HepG2 (cell line): Measurements from ENCODE around the gene GDF15. TPM values are rescaled to one million over a fixed set of nuclear protein-coding genes. Genes with fewer than 3 reads are reported as not detected.

ENCODE experiments used
- ATAC-seq: fragments of 200-7000 bp; cut with Tn5 transposase; 3 replicates; pipeline ENCODE4 v1.9.1; 2020; ENCODE audit warnings: mild to moderate bottlenecking, moderate library complexity
- BruUV-seq: library from RNA; stranded (reverse); fragments of 400-500 nt; replicated peaks from 2 replicates; lab custom pipeline; 2021; lab: Mats Ljungman, UMichigan
- CTCF ChIA-PET: fragments of 300-600 bp; formaldehyde crosslinking; extraction: SDS; loops from one replicate; lab custom pipeline; 2021; ENCODE audit warnings: low total read pairs, inconsistent platforms, low intra/inter-chr PET ratio; lab: Yijun Ruan, JAX
- POLR2A ChIA-PET: fragments of 350-600 bp; sonication (Branson Sonifier 250); formaldehyde crosslinking; loops from one replicate; lab custom pipeline; 2020; ENCODE audit warnings: antibody characterized with exemption, inconsistent platforms; lab: Yijun Ruan, JAX
- DNase-seq: peaks from one replicate; pipeline ENCODE4 v3.0.0-alpha.2; 2015; ENCODE audit warnings: low spot score
- FAIRE-seq: peaks from 3 replicates; lab custom pipeline; 2011; peaks lifted over from hg19 to GRCh38; lab: Jason Lieb, UNC
- H2AFZ ChIP-seq: one replicate; pipeline ENCODE4 v1.6.1; 2011; ENCODE audit warnings: low read length, inconsistent platforms
- H3K27ac ChIP-seq: fragments of 300-600 bp; 3 replicates; pipeline ENCODE4 v1.8.0; 2011; ENCODE audit warnings: mixed run types, mild to moderate bottlenecking, mixed read lengths, low read length, inconsistent platforms; ENCODE audit not compliant: insufficient read depth; ENCODE audit errors: extremely low read length
- H3K27me3 ChIP-seq, 2 experiments: fragments of 200-600 bp in 1 of 2; 2 replicates in 1 of 2; 3 replicates in 1 of 2; pipeline versions ENCODE4 v1.6.0 to v1.8.0; 2011; ENCODE audit warnings: low read length in 2 of 2, mild to moderate bottlenecking in 2 of 2, moderate library complexity in 2 of 2, inconsistent platforms in 1 of 2; ENCODE audit not compliant: insufficient read depth in 2 of 2, control insufficient read depth in 1 of 2
- H3K36me3 ChIP-seq, 2 experiments: fragments of 200-600 bp in 1 of 2; replicated peaks in 1 of 2; 2 replicates in 1 of 2; 3 replicates in 1 of 2; pipeline versions ENCODE4 v1.5.1 to v1.8.0; 2011; ENCODE audit warnings: low read length in 2 of 2, inconsistent platforms in 1 of 2; ENCODE audit not compliant: insufficient read depth in 2 of 2, control insufficient read depth in 1 of 2
- H3K4me1 ChIP-seq: 2 replicates; pipeline ENCODE4 v1.5.1; 2012; ENCODE audit warnings: low read length, inconsistent platforms; ENCODE audit not compliant: insufficient read depth
- H3K4me2 ChIP-seq: 2 replicates; pipeline ENCODE4 v1.6.0; 2011; ENCODE audit warnings: low read depth, low read length, inconsistent platforms
- H3K4me3 ChIP-seq, 3 experiments: fragments of 200-600 bp in 1 of 3; sonication (generic), shearing (Covaris generic) in 1 of 3; replicated peaks in 1 of 3; 2 replicates each; pipeline ENCODE4 v1.5.1; 2011 to 2016; ENCODE audit warnings: low read length in 3 of 3, inconsistent platforms in 2 of 3, low read depth in 2 of 3, mild to moderate bottlenecking in 2 of 3, control low read depth in 1 of 3, mixed read lengths in 1 of 3; ENCODE audit not compliant: insufficient read depth in 1 of 3
- H3K79me2 ChIP-seq: one replicate; pipeline ENCODE4 v1.6.1; 2011; ENCODE audit warnings: low read length, inconsistent platforms; ENCODE audit not compliant: insufficient read depth
- H3K9ac ChIP-seq: 2 replicates; pipeline ENCODE4 v1.6.0; 2011; ENCODE audit warnings: mild to moderate bottlenecking, low read depth, low read length, inconsistent platforms; ENCODE audit not compliant: insufficient read depth
- H3K9me3 ChIP-seq: 2 replicates; pipeline ENCODE4 v1.5.1; 2012; ENCODE audit warnings: mild to moderate bottlenecking, low read length
- H4K20me1 ChIP-seq: 2 replicates; pipeline ENCODE4 v1.6.0; 2011; ENCODE audit warnings: inconsistent platforms, mild to moderate bottlenecking, low read length, moderate library complexity; ENCODE audit not compliant: insufficient read depth
- BRCA1 ChIP-seq: sonication (generic); formaldehyde crosslinking; IDR thresholded peaks from 2 replicates; pipeline ENCODE4 v1.4.0; 2020; ENCODE audit warnings: missing genetic modification reagents
- FOXP1 ChIP-seq, 2 experiments: fragments of 450-650 bp in 1 of 2; IDR thresholded peaks; 2 replicates each; pipeline ENCODE4 v1.6.1; 2017 to 2018; ENCODE audit warnings: antibody characterized with exemption in 1 of 2
- GPBP1L1 ChIP-seq: sonication (generic); formaldehyde crosslinking; IDR thresholded peaks from 2 replicates; pipeline ENCODE4 v1.5.0; 2020; ENCODE audit warnings: mild to moderate bottlenecking, missing genetic modification reagents
- GPN1 ChIP-seq: sonication (generic); formaldehyde crosslinking; IDR thresholded peaks from 2 replicates; pipeline ENCODE4 v1.5.1; 2020; ENCODE audit warnings: missing genetic modification reagents, borderline replicate concordance
- KDM1A ChIP-seq: IDR thresholded peaks from 2 replicates; pipeline ENCODE4 v1.6.1; 2016; ENCODE audit warnings: missing compliant biosample characterization
- MEIS1 ChIP-seq: sonication (generic); formaldehyde crosslinking; IDR thresholded peaks from 2 replicates; pipeline ENCODE4 v1.9.0; 2021; ENCODE audit warnings: mild to moderate bottlenecking, missing genetic modification reagents, moderate library complexity, borderline replicate concordance
- POGK ChIP-seq: sonication (generic); formaldehyde crosslinking; conservative IDR thresholded peaks from 2 replicates; pipeline ENCODE4 v1.8.0; 2022; ENCODE audit warnings: mild to moderate bottlenecking, moderate library complexity, missing genetic modification reagents
- RBFOX2 ChIP-seq: fragments of 200-400 bp; formaldehyde crosslinking; IDR thresholded peaks from 2 replicates; pipeline ENCODE4 v1.6.1; 2017; ENCODE audit warnings: low read depth, mild to moderate bottlenecking, low read length
- SP2 ChIP-seq: sonication (generic); formaldehyde crosslinking; IDR thresholded peaks from 2 replicates; pipeline ENCODE4 v1.5.1; 2020; ENCODE audit warnings: mild to moderate bottlenecking, missing genetic modification reagents
- ZBTB25 ChIP-seq: IDR thresholded peaks from 2 replicates; pipeline ENCODE4 v1.6.1; 2018; ENCODE audit warnings: missing genetic modification reagents
- ZBTB37 ChIP-seq: sonication (generic); formaldehyde crosslinking; IDR thresholded peaks from 2 replicates; pipeline ENCODE4 v1.4.0; 2020; ENCODE audit warnings: mild to moderate bottlenecking, missing genetic modification reagents
- ZC3H13 ChIP-seq: sonication (generic); formaldehyde crosslinking; IDR thresholded peaks from 2 replicates; pipeline ENCODE4 v1.8.1; 2023; ENCODE audit warnings: mild to moderate bottlenecking, missing genetic modification reagents, moderate library complexity
- ZNF121 ChIP-seq: sonication (generic); formaldehyde crosslinking; IDR thresholded peaks from 2 replicates; pipeline ENCODE4 v1.5.0; 2020; ENCODE audit warnings: mild to moderate bottlenecking, missing genetic modification reagents
- ZNF720 ChIP-seq: sonication (generic); formaldehyde crosslinking; IDR thresholded peaks from 2 replicates; pipeline ENCODE4 v1.4.0; 2020; ENCODE audit warnings: missing genetic modification reagents
- ZNF773 ChIP-seq: sonication (generic); formaldehyde crosslinking; IDR thresholded peaks from 2 replicates; pipeline ENCODE4 v1.4.0; 2020; ENCODE audit warnings: missing genetic modification reagents, borderline replicate concordance
- ZZZ3 ChIP-seq: sonication (generic); formaldehyde crosslinking; IDR thresholded peaks from 2 replicates; pipeline ENCODE4 v1.4.0; 2020; ENCODE audit warnings: missing genetic modification reagents, mild to moderate bottlenecking, borderline replicate concordance
- WGBS: methylation state at CpG from one replicate; pipeline ENCODE4 v1.1.6; 2017; ENCODE audit warnings: low lambda C conversion rate; 5-methylcytosine and 5-hydroxymethylcytosine counted together
- in situ Hi-C: cut with HindIII; loops from 2 replicates; pipeline ENCODE4 v1.10.0; 2017; ENCODE audit warnings: low pct_unique_long_range_greater_than_20kb; ENCODE audit not compliant: extremely low pct_ligation_motif_present
- intact Hi-C: fragments of 100-400 bp; cut with micrococcal nuclease; formaldehyde crosslinking; loops from one replicate; pipeline ENCODE4 v1.10.0; 2022; ENCODE audit not compliant: unreplicated experiment
- polyA plus RNA-seq, 8 experiments: library from polyadenylated mRNA; depleted of rRNA in 3 of 8; stranded (reverse) in 7 of 8; unstranded in 1 of 8; fragments of >200 nt; fragmentation: Illumina TruSeq in 4 of 8; extraction: Trizol in 4 of 8; gene quantifications; 2 replicates each; pipeline versions ENCODE4 v1.2.1 to v1.2.3, GENCODE V29; 2011 to 2016; ENCODE audit warnings: low read depth in 4 of 8, missing spikeins in 1 of 8, mixed read lengths in 1 of 8; ENCODE audit not compliant: insufficient read depth in 1 of 8
- total RNA-seq, 5 experiments: library from RNA; depleted of rRNA; stranded (reverse); fragments of >200 nt; fragmentation: Illumina TruSeq; extraction: Trizol; gene quantifications; 2 replicates each; pipeline ENCODE4 v1.2.3, GENCODE V29; 2016; ENCODE audit warnings: low read depth in 1 of 5

The GDF15 gene
- total and polyA plus RNA-seq, 2 of the 13 experiments (the other 11 are each of a cell fraction or from before 2014, with no cell fraction given) = 146 to 422 TPM

- TF ChIP-seq SP2 (no peak), BRCA1 (CRISPR knock-in tag) (peak; percentile 43; the same call in 1 of the 2 replicates), ZZZ3 (CRISPR knock-in tag) (0 out of 2 replicates have a peak, but pooled peaks have one; percentile 81), ZNF121 (peak; percentile 99), FOXP1 (IDR thresholded peaks at IDR 0.05) (peak; percentile 99), FOXP1 (CRISPR knock-in tag; IDR thresholded peaks at IDR 0.05) (peak; percentile 100)
Measured at GRCh38 chr19:18379803-18380747, 5.9 kb upstream of the GDF15 start (continued).

- H3K4me3 ChIP-seq = peak overlapping the region in 1 of 3 experiments; percentile 10; a peak in 1 of 6 replicates
- H3K9ac ChIP-seq = peak overlapping the region; percentile 27; the same call in 1 of the 2 replicates
- BruUV-seq = no TSS peak
- no peak for ATAC-seq
- H2AFZ ChIP-seq = no peak overlapping the region
- no peak for FAIRE-seq
- H3K9me3 ChIP-seq = no peaks in the 10 kb centered on the region
- 64% methylated on average over 3 of the region's 3 CpGs for WGBS
- POLR2A ChIA-PET = interaction anchor here (0.6 to 14.3 kb wide), 18 partner anchors 9 to 207 kb away, joined by 3 to 514 read pairs (median 4); partner anchors contain the start of genes IQCN and JUND
- H4K20me1 ChIP-seq = no peaks in the 10 kb centered on the region
- H3K4me1 ChIP-seq = peaks cover 96% of the 10 kb centered on the region
- no peaks in the 10 kb centered on the region; a peak in 1 of 5 replicates for H3K27me3 ChIP-seq
- no peaks in the 10 kb centered on the region for H3K36me3 ChIP-seq
- peaks cover 39% of the 10 kb centered on the region for H3K79me2 ChIP-seq
- intact Hi-C loops = no loop called here
- in situ Hi-C loops = no loop called here
- H3K4me2 ChIP-seq = peak overlapping the region; percentile 54
- H3K27ac ChIP-seq = peak overlapping the region; percentile 80
- CTCF ChIA-PET = no interaction called here
- DNase-seq = no peak
- TF ChIP-seq ZC3H13 (CRISPR knock-in tag) (0 out of 2 replicates have a peak, but pooled peaks have one; percentile 7), KDM1A (CRISPR knock-in tag) (0 out of 2 replicates have a peak, but pooled peaks have one; percentile 10), ZBTB25 (CRISPR knock-in tag) (no peak), ZNF720 (CRISPR knock-in tag) (no peak), ZBTB37 (CRISPR knock-in tag) (no peak), MEIS1 (CRISPR knock-in tag) (no peak), GPBP1L1 (CRISPR knock-in tag) (no peak), POGK (CRISPR knock-in tag) (no peak), GPN1 (CRISPR knock-in tag) (no peak), ZNF773 (CRISPR knock-in tag) (0 out of 2 replicates have a peak, but pooled peaks have one; percentile 7), RBFOX2 (0 out of 2 replicates have a peak, but pooled peaks have one; percentile 39)
Measured at GRCh38 chr19:18380843-18381242, 5.1 kb upstream of the GDF15 start.
